GM12878 (cell line): ENCODE data around the gene TTC33. TPM values are rescaled to one million over a fixed set of nuclear protein-coding genes. Genes with fewer than 3 reads are reported as not detected.

ENCODE experiments used
- BHLHE40 ChIP-seq, 2 experiments: fragments of 450-650 bp in 1 of 2; IDR thresholded peaks; 2 replicates each; pipeline ENCODE4 v1.6.1; 2011 to 2017; ENCODE audit warnings: low read depth in 2 of 2, borderline replicate concordance in 1 of 2, improper control_type of control experiment in 1 of 2, low read length in 1 of 2, mild to moderate bottlenecking in 1 of 2
- CREB1 ChIP-seq: IDR thresholded peaks from 2 replicates; pipeline ENCODE4 v1.6.1; 2012; ENCODE audit warnings: low read depth, mild to moderate bottlenecking, inconsistent platforms
- DPF2 ChIP-seq: fragments of 450-650 bp; IDR thresholded peaks from 2 replicates; pipeline ENCODE4 v1.6.1; 2017; ENCODE audit warnings: mild to moderate bottlenecking
- EGR1 ChIP-seq, 2 experiments: IDR thresholded peaks; 1 replicate in 1 of 2; 2 replicates in 1 of 2; pipeline ENCODE4 v1.6.1; 2011 to 2012; ENCODE audit warnings: low read depth in 2 of 2, low read length in 2 of 2, borderline replicate concordance in 1 of 2, mild to moderate bottlenecking in 1 of 2, moderate library complexity in 1 of 2
- GATAD2B ChIP-seq: fragments of 450-650 bp; conservative IDR thresholded peaks from 2 replicates; pipeline ENCODE4 v1.6.1; 2017; ENCODE audit warnings: low read depth, mild to moderate bottlenecking, moderate library complexity
- HDGF ChIP-seq: fragments of 450-650 bp; IDR thresholded peaks from 2 replicates; pipeline ENCODE4 v1.6.1; 2016; ENCODE audit warnings: antibody characterized with exemption
- IKZF1 ChIP-seq: fragments of 450-650 bp; conservative IDR thresholded peaks from 2 replicates; pipeline ENCODE4 v1.6.1; 2017; ENCODE audit warnings: antibody characterized with exemption, mild to moderate bottlenecking
- KLF5 ChIP-seq: fragments of 450-650 bp; IDR thresholded peaks from 2 replicates; pipeline ENCODE4 v1.6.1; 2014; ENCODE audit warnings: mild to moderate bottlenecking; ENCODE audit not compliant: partially characterized antibody
- MEF2A ChIP-seq: IDR thresholded peaks from 2 replicates; pipeline ENCODE4 v1.6.1; 2011; ENCODE audit warnings: low read depth, mild to moderate bottlenecking, low read length, moderate library complexity; ENCODE audit not compliant: insufficient read depth
- MYB ChIP-seq: fragments of 150-350 bp; IDR thresholded peaks from 2 replicates; pipeline ENCODE4 v1.6.1; 2014; ENCODE audit warnings: mild to moderate bottlenecking, low read depth, low read length, borderline replicate concordance
- NBN ChIP-seq: fragments of 450-650 bp; IDR thresholded peaks from 2 replicates; pipeline ENCODE4 v1.6.1; 2016
- POLR2AphosphoS5 ChIP-seq: IDR thresholded peaks from 2 replicates; pipeline ENCODE4 v1.6.1; 2011; ENCODE audit warnings: mild to moderate bottlenecking, low read length, inconsistent platforms
- RBBP5 ChIP-seq: fragments of 200-600 bp; sonication (generic); conservative IDR thresholded peaks from 2 replicates; pipeline ENCODE4 v1.6.1; 2016
- SMAD5 ChIP-seq: IDR thresholded peaks from 2 replicates; pipeline ENCODE4 v1.6.1; 2016; ENCODE audit warnings: antibody characterized with exemption, low read depth
- SMARCA5 ChIP-seq: fragments of 450-650 bp; IDR thresholded peaks from 2 replicates; pipeline ENCODE4 v1.6.1; 2017; ENCODE audit warnings: mild to moderate bottlenecking
- SMC3 ChIP-seq: IDR thresholded peaks from 2 replicates; pipeline ENCODE4 v1.6.1; 2011; ENCODE audit warnings: low read length, improper control_type of control experiment, borderline replicate concordance
- SPI1 ChIP-seq: IDR thresholded peaks from 2 replicates; pipeline ENCODE4 v1.6.1; 2011; ENCODE audit warnings: low read depth, mild to moderate bottlenecking, low read length, moderate library complexity, borderline replicate concordance; ENCODE audit not compliant: insufficient read depth
- TARDBP ChIP-seq: IDR thresholded peaks from 2 replicates; pipeline ENCODE4 v1.6.1; 2016; ENCODE audit warnings: borderline replicate concordance
- YY1 ChIP-seq: IDR thresholded peaks from 2 replicates; pipeline ENCODE4 v1.6.1; 2011; ENCODE audit warnings: low read depth, mild to moderate bottlenecking, low read length
- ZSCAN29 ChIP-seq: fragments of 450-650 bp; IDR thresholded peaks from 2 replicates; pipeline ENCODE4 v1.6.1; 2017; ENCODE audit warnings: mild to moderate bottlenecking, moderate library complexity
- polyA plus RNA-seq, 11 experiments: library from polyadenylated mRNA; depleted of rRNA in 4 of 11; unstranded in 6 of 11; stranded (reverse) in 5 of 11; fragments of >200 nt; fragmentation: Nextera tagmentation in 4 of 11; fragmentation: Illumina TruSeq in 1 of 11; extraction: Ambion mirVana in 4 of 11; extraction: Trizol in 1 of 11; gene quantifications; 1 replicate in 1 of 11; 2 replicates in 10 of 11; pipeline versions ENCODE4 v1.2.1 to v1.2.3, GENCODE V29; 2011 to 2016; ENCODE audit warnings: inconsistent platforms in 2 of 11, missing spikeins in 2 of 11, low read depth in 1 of 11
- total RNA-seq, 4 experiments: library from RNA; depleted of rRNA in 3 of 4; stranded (reverse); fragments of >200 nt in 3 of 4; fragmentation: Illumina TruSeq in 1 of 4; extraction: Trizol in 1 of 4; gene quantifications; 2 replicates each; pipeline versions ENCODE4 v1.2.1 to v1.2.3, GENCODE V29; 2013 to 2021
- TF ChIP-seq, protein P1 (sequence below): IDR thresholded peaks from 2 replicates; pipeline ENCODE4 v1.6.1; 2012; ENCODE audit warnings: low read depth, low read length, improper control_type of control experiment
- TF ChIP-seq, protein P2 (sequence below): fragments of 450-650 bp; formaldehyde crosslinking; IDR thresholded peaks from 2 replicates; pipeline ENCODE4 v1.4.0; 2022; ENCODE audit warnings: mild to moderate bottlenecking, moderate library complexity
- TF ChIP-seq, protein P3 (sequence below): IDR thresholded peaks from 2 replicates; pipeline ENCODE4 v1.6.1; 2012; ENCODE audit warnings: low read length, inconsistent platforms
- TF ChIP-seq, protein P4 (sequence below): fragments of 450-650 bp; IDR thresholded peaks from 2 replicates; pipeline ENCODE4 v1.6.1; 2017; ENCODE audit warnings: low read depth, mild to moderate bottlenecking, moderate library complexity

The TTC33 gene
- total and polyA plus RNA-seq, 10 of the 15 experiments (the other 5 are each of a cell fraction or from before 2014, with no cell fraction given): 7.9 to 22.3 (median 14.6) TPM

DNA sequence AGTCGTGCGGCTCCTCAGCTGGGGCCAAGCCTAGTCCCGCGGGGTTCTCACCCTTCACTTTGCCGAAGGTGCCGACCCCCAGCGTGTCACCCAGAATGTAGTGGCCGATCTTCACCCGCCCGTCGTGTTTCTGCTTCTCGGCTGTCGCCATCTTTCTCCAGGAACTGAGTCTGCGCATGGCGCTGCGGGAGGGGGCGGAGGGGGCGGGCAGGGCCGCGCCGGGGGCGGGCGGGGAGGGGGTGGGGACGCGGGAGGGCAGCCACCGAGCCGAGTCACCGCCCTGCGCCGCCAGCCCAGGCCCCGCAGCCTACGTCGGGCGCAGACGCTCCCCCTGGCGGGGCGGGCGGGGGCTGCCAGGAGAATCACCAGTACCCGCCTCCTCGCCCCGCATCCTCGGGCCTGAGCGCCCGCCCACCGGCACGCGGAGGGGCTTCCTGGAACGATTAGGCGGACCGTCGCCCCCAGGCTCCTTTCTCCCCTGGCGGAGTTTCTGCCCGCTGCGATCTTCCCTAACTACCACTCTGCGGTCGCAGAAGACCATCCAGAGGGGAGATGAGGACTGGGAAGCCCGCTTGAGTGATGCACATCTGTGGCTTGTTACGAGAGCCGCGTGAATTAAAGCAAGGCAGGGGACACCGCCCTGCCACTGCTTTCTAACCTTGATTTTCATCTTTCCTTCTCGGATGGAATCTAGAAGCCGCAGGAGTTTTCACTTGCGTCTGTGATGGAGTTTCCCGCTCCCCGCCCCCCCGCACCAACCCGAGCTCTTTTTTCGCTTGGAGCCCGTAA, 42.4 kb upstream of the TTC33 start, which contains the start of gene PRKAA1 (continued):
- TF ChIP-seq GATAD2B (peak; percentile 74), MEF2A (0 out of 2 replicates have a peak, but pooled peaks have one; percentile 3), POLR2AphosphoS5 (peak; percentile 69; the same call in 1 of the 2 replicates), NBN (no peak), CREB1 (peak; percentile 72), MYB (no peak), ZSCAN29 (no peak), DPF2 (peak; percentile 58), BHLHE40 (IDR thresholded peaks at IDR 0.05; ENCODE audit: borderline replicate concordance in 1 of 2, low read depth in 2 of 2, low read length in 1 of 2) (peak; percentile 49 to 87; a peak in 3 of 4 replicates), YY1 (peak; percentile 93), EGR1 (IDR thresholded peaks at IDR 0.05; ENCODE audit: borderline replicate concordance in 1 of 2, low read depth in 2 of 2, low read length in 2 of 2) (peak in 1 of 2 experiments; percentile 80; a peak in 2 of 3 replicates), TARDBP (peak; percentile 23; the same call in 1 of the 2 replicates), SMC3 (peak; percentile 25; the same call in 1 of the 2 replicates), SPI1 (peak; percentile 55; the same call in 1 of the 2 replicates), HDGF (no peak), KLF5 (no peak), RBBP5 (no peak), IKZF1 (peak; percentile 79), SMAD5 (0 out of 2 replicates have a peak, but pooled peaks have one; percentile 26), SMARCA5 (peak; percentile 85; the same call in 1 of the 2 replicates)
- TF ChIP-seq, protein P1, sequence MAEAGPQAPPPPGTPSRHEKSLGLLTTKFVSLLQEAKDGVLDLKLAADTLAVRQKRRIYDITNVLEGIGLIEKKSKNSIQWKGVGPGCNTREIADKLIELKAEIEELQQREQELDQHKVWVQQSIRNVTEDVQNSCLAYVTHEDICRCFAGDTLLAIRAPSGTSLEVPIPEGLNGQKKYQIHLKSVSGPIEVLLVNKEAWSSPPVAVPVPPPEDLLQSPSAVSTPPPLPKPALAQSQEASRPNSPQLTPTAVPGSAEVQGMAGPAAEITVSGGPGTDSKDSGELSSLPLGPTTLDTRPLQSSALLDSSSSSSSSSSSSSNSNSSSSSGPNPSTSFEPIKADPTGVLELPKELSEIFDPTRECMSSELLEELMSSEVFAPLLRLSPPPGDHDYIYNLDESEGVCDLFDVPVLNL: no peak
- TF ChIP-seq, protein P2, sequence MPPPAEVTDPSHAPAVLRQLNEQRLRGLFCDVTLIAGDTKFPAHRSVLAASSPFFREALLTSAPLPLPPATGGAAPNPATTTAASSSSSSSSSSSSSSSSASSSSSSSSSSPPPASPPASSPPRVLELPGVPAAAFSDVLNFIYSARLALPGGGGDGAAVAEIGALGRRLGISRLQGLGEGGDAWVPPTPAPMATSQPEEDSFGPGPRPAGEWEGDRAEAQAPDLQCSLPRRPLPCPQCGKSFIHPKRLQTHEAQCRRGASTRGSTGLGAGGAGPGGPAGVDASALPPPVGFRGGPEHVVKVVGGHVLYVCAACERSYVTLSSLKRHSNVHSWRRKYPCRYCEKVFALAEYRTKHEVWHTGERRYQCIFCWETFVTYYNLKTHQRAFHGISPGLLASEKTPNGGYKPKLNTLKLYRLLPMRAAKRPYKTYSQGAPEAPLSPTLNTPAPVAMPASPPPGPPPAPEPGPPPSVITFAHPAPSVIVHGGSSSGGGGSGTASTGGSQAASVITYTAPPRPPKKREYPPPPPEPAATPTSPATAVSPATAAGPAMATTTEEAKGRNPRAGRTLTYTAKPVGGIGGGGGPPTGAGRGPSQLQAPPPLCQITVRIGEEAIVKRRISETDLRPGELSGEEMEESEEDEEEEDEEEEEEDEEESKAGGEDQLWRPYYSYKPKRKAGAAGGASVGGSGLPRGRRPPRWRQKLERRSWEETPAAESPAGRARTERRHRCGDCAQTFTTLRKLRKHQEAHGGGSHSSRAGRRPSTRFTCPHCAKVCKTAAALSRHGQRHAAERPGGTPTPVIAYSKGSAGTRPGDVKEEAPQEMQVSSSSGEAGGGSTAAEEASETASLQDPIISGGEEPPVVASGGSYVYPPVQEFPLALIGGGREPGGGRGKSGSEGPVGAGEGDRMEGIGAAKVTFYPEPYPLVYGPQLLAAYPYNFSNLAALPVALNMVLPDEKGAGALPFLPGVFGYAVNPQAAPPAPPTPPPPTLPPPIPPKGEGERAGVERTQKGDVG (CRISPR knock-in tag): no peak
- TF ChIP-seq, protein P3, sequence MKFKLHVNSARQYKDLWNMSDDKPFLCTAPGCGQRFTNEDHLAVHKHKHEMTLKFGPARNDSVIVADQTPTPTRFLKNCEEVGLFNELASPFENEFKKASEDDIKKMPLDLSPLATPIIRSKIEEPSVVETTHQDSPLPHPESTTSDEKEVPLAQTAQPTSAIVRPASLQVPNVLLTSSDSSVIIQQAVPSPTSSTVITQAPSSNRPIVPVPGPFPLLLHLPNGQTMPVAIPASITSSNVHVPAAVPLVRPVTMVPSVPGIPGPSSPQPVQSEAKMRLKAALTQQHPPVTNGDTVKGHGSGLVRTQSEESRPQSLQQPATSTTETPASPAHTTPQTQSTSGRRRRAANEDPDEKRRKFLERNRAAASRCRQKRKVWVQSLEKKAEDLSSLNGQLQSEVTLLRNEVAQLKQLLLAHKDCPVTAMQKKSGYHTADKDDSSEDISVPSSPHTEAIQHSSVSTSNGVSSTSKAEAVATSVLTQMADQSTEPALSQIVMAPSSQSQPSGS: no peak
- TF ChIP-seq, protein P4, sequence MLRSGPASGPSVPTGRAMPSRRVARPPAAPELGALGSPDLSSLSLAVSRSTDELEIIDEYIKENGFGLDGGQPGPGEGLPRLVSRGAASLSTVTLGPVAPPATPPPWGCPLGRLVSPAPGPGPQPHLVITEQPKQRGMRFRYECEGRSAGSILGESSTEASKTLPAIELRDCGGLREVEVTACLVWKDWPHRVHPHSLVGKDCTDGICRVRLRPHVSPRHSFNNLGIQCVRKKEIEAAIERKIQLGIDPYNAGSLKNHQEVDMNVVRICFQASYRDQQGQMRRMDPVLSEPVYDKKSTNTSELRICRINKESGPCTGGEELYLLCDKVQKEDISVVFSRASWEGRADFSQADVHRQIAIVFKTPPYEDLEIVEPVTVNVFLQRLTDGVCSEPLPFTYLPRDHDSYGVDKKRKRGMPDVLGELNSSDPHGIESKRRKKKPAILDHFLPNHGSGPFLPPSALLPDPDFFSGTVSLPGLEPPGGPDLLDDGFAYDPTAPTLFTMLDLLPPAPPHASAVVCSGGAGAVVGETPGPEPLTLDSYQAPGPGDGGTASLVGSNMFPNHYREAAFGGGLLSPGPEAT: 0 out of 2 replicates have a peak, but pooled peaks have one; percentile 15
